IPS-NIHi7 (cell line): ENCODE results near the gene SLC35G4.
A peak's percentile ranks its signal among the peaks of the same experiment; 100 is the strongest.
"Not testable (repeated sequence)": the region's sequence is repeated elsewhere in the genome, so short reads cannot be mapped to it uniquely, and the experiment has no call there.

Source experiments
- DNase-seq: peaks from one replicate; pipeline ENCODE4 v3.0.0; 2012; ENCODE audit warnings: mixed read lengths; ENCODE audit errors: extremely low spot score

Gene SLC35G4

DNA sequence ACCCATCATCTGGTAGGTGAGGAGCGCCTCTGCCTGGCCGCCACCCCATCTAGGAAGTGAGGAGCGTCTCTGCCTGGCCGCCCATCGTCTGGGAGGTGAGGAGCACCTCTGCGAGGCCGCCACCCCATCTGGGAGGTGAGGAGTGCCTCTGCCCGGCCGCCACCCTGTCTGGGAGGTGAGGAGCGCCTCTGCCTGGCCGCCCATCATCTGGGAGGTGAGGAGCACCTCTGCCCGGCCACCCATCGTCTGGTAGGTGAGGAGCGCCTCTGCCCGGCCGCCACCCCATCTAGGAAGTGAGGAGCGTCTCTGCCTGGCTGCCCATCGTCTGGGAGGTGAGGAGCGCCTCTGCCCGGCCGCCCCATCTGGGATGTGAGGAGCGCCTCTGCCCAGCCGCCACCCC, 4.2 kb downstream of the SLC35G4 start:
- not testable (repeated sequence) for DNase-seq

DNA sequence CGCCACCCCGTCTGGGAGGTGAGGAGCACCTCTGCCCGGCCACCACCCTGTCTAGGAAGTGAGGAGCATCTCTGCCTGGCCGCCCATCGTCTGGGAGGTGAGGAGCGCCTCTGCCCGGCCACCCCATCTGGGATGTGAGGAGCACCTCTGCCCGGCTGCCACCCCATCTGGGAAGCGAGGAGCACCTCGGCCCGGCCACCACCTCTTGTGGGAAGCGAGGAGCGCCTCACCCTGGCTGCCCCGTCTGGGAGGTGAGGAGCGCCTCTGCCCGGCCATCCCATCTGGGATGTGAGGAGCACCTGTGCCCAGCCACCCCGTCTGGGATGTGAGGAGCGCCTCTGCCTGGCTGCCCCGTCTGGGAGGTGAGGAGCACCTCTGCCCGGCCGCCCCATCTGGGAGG, 4.6 kb downstream of the SLC35G4 start:
- DNase-seq, result not testable (repeated sequence)

DNA sequence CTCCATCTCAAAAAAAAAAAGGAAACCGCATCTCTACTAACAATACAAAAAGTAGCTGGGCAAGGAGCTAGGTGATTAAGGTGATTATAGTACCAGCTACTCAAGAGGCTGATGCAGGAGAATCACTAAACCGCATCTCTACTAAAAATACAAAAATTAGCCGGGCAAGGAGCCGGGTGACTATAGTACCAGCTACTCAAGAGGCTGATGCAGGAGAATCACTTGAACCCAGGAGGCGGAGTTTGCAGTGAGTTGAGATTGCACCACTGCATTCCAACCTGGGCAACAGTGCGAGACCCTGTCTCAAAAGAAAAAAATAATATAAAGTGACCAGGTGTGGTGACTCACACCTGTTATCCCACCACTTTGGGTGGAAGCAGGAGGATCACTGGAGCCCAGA, 5.6 kb downstream of the SLC35G4 start:
- not testable (repeated sequence) for DNase-seq

DNA sequence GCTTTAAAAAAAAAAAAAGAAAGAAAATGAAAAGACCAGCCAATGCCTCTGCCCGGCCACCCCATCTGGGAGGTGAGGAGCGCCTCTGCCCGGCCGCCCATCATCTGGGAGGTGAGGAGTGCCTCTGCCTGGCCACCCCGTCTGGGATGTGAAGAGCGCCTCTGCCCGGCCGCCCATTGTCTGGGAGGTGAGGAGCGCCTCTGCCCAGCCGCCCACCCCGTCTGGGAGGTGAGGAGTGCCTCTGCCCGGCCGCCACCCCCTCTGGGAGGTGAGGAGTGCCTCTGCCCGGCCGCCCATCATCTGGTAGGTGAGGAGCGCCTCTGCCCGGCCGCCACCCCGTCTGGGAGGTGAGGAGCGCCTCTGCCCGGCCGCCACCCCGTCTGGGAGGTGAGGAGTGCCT, 37.9 kb downstream of the SLC35G4 start:
- DNase-seq, result not testable (repeated sequence)

DNA sequence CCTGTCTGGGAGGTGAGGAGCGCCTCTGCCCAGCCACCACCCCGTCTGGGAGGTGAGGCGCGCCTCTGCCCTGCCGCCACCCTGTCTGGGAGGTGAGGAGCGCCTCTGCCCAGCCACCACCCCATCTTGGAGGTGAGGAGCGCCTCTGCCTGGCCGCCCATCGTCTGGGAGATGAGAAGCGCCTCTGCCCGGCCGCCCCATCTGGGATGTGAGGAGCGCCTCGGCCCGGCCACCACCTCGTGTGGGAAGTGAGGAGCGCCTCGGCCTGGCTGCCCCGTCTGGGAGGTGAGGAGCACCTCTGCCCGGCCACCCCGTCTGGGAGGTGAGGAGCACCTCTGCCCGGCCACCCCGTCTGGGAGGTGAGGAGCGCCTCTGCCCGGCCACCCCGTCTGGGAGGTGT, 38.4 kb downstream of the SLC35G4 start:
- not testable (repeated sequence) for DNase-seq

DNA sequence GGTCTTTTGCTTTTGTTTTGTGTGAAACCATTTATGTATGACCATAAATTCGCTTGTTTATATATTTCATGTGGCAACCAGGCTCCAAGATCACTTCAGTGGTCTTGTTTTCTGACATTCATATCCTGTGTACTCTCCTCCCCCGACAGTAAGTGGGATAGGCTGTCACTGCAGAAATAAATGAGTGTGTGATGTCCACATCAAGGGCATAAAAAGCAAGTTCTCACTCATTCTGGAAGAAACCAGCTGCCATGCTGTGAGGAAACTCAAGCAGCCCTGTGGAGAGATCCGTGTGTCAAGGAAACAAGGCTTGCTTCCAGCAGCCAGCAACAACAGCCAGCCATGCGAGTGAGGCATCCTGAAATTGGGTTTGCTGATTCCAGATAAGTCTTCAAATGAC, 40.4 kb downstream of the SLC35G4 start:
- no peak for DNase-seq

DNA sequence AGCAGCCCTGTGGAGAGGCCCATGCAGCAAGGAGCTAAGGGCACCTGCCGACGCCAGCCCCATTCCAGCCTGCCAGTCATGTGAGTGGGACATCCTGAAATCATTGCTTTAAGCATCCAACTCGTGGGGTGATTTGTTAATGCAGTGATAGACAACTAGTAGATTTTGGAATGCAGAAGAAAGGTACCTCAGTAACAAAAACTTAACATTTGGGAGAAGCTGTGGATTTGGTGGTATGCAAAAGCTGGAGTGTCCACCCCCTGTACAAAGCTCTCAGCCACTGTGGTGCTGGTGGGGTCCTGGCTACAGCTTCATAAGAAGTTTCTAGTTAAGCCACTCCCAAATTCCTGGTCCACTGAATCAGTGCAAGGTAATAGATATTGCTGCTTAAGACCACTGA, 42.5 kb downstream of the SLC35G4 start:
- no peak for DNase-seq

DNA sequence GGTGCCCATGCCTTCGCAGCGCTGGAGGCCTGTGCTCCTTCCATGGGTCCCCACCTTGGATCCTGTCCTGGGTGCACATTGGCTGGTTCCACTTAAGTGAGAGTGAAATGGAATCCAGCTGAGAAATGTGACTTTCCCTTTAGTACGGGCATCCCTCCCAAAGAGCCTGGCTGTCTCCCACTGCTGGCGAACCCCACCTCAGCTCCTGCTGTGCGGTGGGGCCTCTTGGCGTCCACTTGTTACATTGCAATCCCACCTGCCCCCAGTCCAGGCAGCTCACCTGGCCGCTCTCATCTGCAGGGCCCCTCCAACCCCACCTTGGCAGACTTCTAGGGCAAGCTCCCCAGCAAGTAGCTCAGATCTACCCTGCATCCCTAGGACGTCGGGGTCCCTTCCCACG, 44.1 kb downstream of the SLC35G4 start:
- DNase-seq, result no peak

DNA sequence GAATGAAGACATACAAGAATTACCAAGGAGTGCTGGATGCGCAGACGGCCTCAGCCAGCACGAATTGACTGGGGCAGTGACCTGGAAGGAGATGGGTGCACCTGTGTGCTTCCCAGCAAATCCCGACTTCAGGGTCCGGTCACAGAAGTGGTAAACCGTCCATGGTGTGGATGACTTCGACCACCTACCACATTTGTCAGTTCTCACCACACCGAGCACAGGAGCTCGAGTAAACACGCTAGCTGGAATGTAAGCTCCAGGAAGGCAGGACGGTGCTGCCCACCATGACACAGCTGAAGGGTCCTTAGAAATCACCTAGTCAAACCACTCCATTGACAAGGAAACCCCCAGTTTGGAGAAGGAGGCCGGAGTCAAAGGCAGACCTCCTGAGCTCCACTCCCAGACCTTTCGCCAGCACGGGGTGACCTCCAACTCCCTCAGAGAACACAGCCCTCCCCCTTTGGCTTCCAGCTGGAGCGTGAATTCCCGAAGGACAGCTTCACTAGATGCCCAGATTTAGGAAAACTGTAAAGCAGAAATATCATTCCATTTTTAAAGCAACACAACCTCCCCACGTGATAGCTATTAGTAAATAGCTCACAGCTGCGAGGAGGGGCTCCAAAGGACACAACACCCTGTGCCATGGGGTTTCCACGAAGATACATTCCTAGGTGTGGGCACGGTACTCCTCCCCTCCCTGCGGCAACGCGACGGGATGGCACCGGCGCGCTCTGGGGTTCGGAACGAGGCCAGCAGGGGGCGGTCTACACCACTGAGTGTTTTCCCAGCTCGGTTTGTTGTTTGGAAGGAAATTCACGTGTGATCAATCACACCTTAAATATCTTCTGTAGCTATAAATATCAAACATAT, 45.6 kb downstream of the SLC35G4 start:
- DNase-seq, result peak; percentile 87

DNA sequence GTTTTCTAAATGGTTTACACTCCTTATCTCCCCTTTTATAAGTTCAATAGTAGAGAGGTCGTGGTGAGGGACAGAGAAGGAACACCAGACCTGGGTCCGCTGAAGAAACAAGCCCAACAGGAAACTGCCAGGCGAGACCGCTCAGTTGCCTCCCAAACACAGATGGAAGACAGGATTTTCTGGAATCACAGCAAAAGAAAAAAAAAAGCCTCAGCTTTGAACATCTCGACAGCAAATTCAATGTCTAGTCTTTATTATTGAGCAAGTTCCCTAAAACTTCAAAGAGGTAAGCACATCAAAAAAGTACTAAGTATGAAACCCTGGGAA, 46.2 kb downstream of the SLC35G4 start:
- DNase-seq, result peak; percentile 61

DNA sequence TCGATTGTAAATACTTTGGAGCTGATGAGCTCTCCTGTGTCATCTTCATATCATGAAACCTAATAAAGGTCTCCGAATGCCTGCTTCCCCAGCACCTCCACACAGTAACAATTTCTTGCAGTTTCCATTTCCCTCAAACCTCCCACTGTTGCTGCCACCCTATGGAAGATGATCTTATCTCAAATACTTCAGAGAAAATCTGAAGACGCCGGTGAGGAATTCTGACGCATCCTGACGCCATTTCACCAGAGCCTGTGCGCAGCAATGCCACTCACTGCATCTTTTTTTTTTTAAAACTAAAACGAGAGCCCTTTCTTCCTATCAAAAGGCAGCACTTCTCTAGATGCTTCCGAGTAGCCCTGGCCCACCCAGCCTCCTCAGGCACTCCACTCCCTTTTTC, 47.8 kb downstream of the SLC35G4 start:
- no peak for DNase-seq

DNA sequence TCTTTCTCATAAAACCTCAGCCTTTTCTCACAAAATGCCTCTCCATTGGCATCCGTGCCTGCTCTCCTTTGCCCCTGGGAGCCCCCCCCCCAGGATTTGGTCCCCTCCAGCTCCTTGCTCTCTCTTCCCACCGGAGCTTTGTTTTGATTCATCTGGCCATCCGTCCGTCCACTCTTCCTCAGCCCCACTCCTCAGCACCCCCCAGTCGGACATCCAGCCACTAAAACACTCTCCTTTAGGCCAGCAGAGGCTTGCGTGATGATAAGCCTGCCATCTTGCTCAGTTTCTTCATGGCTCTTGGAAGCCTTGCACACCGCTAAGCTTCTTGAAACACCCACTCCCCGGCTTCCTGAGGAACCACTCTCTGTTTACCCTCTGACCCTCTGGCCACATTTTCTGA, 48.2 kb downstream of the SLC35G4 start:
- no peak for DNase-seq

DNA sequence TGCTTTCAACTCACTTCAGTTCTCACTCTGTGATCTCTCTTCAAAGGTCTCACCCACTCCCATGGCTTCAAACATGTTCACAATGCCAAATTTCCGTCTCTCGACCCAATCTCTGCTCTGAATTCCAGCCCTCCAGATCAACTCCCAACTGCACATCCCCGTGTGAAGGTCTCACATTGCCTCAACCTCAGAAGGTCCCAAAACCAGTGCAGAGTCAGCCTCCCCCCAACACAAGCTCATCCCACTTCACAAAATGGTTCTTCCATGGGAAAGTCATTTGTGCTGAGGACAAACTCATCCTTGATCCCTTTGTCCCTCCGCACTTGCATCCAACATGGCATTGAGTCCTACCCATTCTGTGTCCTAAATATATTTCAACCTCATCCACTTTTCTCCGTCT, 48.6 kb downstream of the SLC35G4 start:
- DNase-seq, result no peak

DNA sequence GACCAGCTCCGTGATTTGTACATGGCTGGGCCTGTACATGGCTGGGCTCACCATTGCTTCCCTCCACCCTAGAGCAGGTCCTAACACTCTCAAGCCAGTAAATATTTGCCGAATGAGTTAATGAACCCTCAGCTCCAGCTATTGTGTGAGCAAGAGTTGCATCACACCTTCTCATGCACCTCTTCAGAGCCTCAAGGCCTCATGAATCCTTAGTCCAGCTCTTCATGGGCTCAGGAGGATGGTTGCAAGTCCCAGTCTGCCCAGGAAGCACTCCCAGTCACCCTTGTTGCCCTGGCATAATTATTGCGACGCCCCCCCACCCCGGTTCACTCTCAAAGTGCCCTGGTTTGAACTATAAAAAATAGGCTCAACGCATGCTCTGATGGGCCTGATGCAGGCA, 49.6 kb downstream of the SLC35G4 start:
- DNase-seq, result no peak
